ENCODE data around the gene LAX1.
"Not testable (repeated sequence)": the region's sequence is repeated elsewhere in the genome, so short reads cannot be mapped to it uniquely, and the experiment has no call there.

Gene LAX1

DNA sequence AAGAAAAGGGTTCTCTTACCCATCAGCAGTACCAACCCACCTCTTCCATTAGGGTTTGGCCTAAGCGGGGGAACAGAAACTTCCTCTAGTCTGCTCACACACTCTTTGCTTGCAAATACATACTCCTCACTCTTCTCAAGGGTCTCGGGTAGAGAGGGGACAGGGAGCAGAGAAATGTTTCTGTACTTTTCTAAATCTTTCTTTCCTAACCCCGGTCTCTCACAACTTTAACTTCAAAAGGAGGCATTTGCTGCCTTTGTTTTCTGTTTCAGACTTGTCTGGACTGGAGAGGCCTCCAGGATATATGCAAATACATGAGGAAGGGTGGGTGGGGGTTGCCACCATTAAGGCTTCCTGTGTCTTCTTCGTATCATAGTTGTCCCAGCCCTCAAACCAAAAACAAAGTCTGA lies 10.5 kb upstream of the LAX1 start:
- no peak for DNase-seq (ENCODE audit: low read depth in 1 of 2, low spot score in 1 of 2)
- TF ChIP-seq JUND (IDR thresholded peaks at IDR 0.05; ENCODE audit: low read depth) = no peak
- in situ Hi-C loops (cut with HindIII; ENCODE audit: low pct_unique_long_range_greater_than_20kb, low sequenced_read_pairs) = no loop called here

GRCh38 chr1:203756036-203756435 lies 8.9 kb upstream of the LAX1 start:
- TF ChIP-seq JUND (IDR thresholded peaks at IDR 0.05; ENCODE audit: low read depth) = no peak
- in situ Hi-C loops (cut with HindIII; ENCODE audit: low pct_unique_long_range_greater_than_20kb, low sequenced_read_pairs) = no loop called here
- DNase-seq (ENCODE audit: low read depth in 1 of 2, low spot score in 1 of 2) = no peak

GRCh38 chr1:203758749-203759148 lies 6.2 kb upstream of the LAX1 start:
- in situ Hi-C loops (cut with HindIII; ENCODE audit: low pct_unique_long_range_greater_than_20kb, low sequenced_read_pairs) = not testable (repeated sequence)

DNA sequence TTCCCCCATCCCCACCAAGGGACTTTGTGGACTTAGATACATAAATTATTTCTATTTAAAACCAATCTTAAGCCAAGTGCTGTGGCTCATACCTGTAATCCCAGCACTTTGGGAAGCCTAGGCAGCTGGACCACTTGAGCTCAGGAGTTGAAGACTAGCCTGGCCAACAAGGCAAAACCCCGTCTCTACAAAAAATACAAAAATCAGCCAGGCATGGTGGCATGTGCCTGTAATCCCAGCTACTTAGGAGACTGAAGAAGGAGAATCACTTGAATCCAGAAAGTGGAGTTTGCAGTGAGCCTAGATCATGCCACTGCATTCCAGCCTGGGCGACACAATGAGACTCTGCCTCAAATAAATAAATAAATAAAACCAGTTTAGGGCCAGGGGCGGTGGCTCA lies 4.5 kb upstream of the LAX1 start:
- in situ Hi-C loops (cut with HindIII; ENCODE audit: low pct_unique_long_range_greater_than_20kb, low sequenced_read_pairs) = no loop called here
- TF ChIP-seq JUND (IDR thresholded peaks at IDR 0.05; ENCODE audit: low read depth) = no peak
- no peak for DNase-seq (ENCODE audit: low read depth in 1 of 2, low spot score in 1 of 2)

More at GRCh38 chr1:203758749-203759148, 6.2 kb upstream of the LAX1 start:
- not testable (repeated sequence) for DNase-seq (ENCODE audit: low read depth in 1 of 2, low spot score in 1 of 2)

GRCh38 chr1:203761958-203762357 lies 3.0 kb upstream of the LAX1 start:
- in situ Hi-C loops (cut with HindIII; ENCODE audit: low pct_unique_long_range_greater_than_20kb, low sequenced_read_pairs); DNase-seq (ENCODE audit: low read depth in 1 of 2, low spot score in 1 of 2): not testable (repeated sequence)

DNA sequence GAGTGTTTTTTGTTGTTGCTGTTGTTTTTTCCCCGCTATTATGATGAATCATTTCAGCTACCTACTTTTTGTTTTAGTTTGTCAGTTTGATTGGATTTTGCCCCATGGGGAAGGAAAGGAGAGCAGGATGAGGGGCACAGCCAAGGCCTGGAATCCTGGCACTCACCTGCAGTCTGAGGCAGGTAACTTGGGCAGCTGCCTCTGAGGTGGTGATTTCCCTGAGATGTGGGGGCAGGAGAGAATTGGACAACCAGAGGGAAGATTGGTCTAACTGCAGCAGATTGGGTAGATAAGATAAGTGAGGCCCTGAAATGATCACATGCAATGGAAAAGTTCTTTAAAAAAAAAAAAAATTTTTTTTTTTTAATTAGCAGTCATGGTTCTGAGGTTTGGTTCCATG lies 1.5 kb upstream of the LAX1 start:
- DNase-seq (ENCODE audit: low read depth in 1 of 2, low spot score in 1 of 2) = no peak
- in situ Hi-C loops (cut with HindIII; ENCODE audit: low pct_unique_long_range_greater_than_20kb, low sequenced_read_pairs) = no loop called here
- no peak for TF ChIP-seq JUND (IDR thresholded peaks at IDR 0.05; ENCODE audit: low read depth)

- in situ Hi-C loops (cut with HindIII; ENCODE audit: low pct_unique_long_range_greater_than_20kb, low sequenced_read_pairs) = no loop called here
- no peak for DNase-seq (ENCODE audit: low read depth in 1 of 2, low spot score in 1 of 2)
- no peak for TF ChIP-seq JUND (IDR thresholded peaks at IDR 0.05; ENCODE audit: low read depth)
These were observed 616 bp upstream of the LAX1 start for GRCh38 chr1:203764105-203765028.

GRCh38 chr1:203768256-203768655 lies 3.3 kb downstream of the LAX1 start:
- no peak for TF ChIP-seq JUND (IDR thresholded peaks at IDR 0.05; ENCODE audit: low read depth)
- in situ Hi-C loops (cut with HindIII; ENCODE audit: low pct_unique_long_range_greater_than_20kb, low sequenced_read_pairs) = no loop called here
- no peak for DNase-seq (ENCODE audit: low read depth in 1 of 2, low spot score in 1 of 2)

- TF ChIP-seq JUND (IDR thresholded peaks at IDR 0.05; ENCODE audit: low read depth) = no peak
- in situ Hi-C loops (cut with HindIII; ENCODE audit: low pct_unique_long_range_greater_than_20kb, low sequenced_read_pairs) = no loop called here
- DNase-seq (ENCODE audit: low read depth in 1 of 2, low spot score in 1 of 2) = no peak
These were observed 4.7 kb downstream of the LAX1 start for GRCh38 chr1:203769505-203770343.

GRCh38 chr1:203771901-203772301 lies 6.9 kb downstream of the LAX1 start:
- in situ Hi-C loops (cut with HindIII; ENCODE audit: low pct_unique_long_range_greater_than_20kb, low sequenced_read_pairs) = no loop called here
- no peak for TF ChIP-seq JUND (IDR thresholded peaks at IDR 0.05; ENCODE audit: low read depth)
- no peak for DNase-seq (ENCODE audit: low read depth in 1 of 2, low spot score in 1 of 2)

- TF ChIP-seq JUND (IDR thresholded peaks at IDR 0.05; ENCODE audit: low read depth) = no peak
- in situ Hi-C loops (cut with HindIII; ENCODE audit: low pct_unique_long_range_greater_than_20kb, low sequenced_read_pairs) = no loop called here
- DNase-seq (ENCODE audit: low read depth in 1 of 2, low spot score in 1 of 2) = no peak
These were observed 7.9 kb downstream of the LAX1 start for GRCh38 chr1:203772836-203773235.

DNA sequence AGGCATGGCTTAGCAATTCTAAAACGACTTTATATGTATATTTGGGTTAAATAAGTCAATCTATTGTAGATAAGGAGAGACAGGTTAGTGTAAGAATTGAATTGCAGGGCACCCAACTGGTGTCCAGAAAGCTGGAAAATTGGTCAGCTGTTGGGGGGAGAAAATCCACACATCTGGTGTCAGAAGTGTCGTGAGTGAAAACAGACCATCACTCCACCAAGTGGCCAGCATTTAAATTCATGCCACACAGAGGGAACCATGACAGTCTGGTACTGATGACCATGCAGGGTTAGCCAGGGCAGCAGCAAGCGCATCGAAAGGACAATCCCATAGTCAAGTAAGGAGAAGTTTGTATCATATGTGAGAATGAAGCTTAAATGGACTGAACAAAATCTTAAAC lies 11.7 kb downstream of the LAX1 start:
- DNase-seq (ENCODE audit: low read depth in 1 of 2, low spot score in 1 of 2) = peak in 1 of 2 experiments; percentile 39
- in situ Hi-C loops (cut with HindIII; ENCODE audit: low pct_unique_long_range_greater_than_20kb, low sequenced_read_pairs) = no loop called here
- TF ChIP-seq JUND (IDR thresholded peaks at IDR 0.05; ENCODE audit: low read depth) = no peak

DNA sequence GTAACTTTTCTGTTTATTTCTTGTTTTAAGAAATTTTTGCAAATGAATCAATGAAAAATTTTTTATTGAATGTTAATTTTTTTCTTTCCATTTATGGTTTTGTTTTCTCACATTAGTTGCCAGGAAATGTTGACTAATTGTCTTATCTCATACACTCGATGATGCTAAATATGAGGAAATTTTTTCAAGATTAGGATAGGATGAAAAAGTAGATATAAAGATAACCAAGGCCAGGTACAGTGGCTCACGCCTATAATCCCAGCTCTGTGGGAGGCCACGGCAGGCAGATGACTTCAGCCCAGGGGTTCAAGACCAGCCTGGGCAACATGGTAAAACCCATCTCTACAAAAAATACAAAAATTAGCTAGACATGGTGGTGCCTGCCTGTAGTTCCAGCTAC lies 12.6 kb downstream of the LAX1 start:
- no peak for DNase-seq (ENCODE audit: low read depth in 1 of 2, low spot score in 1 of 2)
- TF ChIP-seq JUND (IDR thresholded peaks at IDR 0.05; ENCODE audit: low read depth) = no peak
- in situ Hi-C loops (cut with HindIII; ENCODE audit: low pct_unique_long_range_greater_than_20kb, low sequenced_read_pairs) = no loop called here

Data from T47D (cell line).